HG02943 (cell line): ENCODE measurements around the gene RBP2.
"Not testable (repeated sequence)": the region's sequence is repeated elsewhere in the genome, so short reads cannot be mapped to it uniquely, and the experiment has no call there.

ENCODE experiments used
- ATAC-seq: cut with Tn5 transposase; IDR thresholded peaks from one replicate; pipeline ENCODE4 v1.9.1; 2021; ENCODE audit warnings: mild to moderate bottlenecking, low read depth, moderate library complexity; ENCODE audit not compliant: unreplicated experiment

The RBP2 gene

GRCh38 chr3:139448104-139448503, 28.2 kb downstream of the RBP2 start:
- no peak for ATAC-seq

GRCh38 chr3:139447486-139447885, 28.8 kb downstream of the RBP2 start:
- ATAC-seq = no peak

DNA sequence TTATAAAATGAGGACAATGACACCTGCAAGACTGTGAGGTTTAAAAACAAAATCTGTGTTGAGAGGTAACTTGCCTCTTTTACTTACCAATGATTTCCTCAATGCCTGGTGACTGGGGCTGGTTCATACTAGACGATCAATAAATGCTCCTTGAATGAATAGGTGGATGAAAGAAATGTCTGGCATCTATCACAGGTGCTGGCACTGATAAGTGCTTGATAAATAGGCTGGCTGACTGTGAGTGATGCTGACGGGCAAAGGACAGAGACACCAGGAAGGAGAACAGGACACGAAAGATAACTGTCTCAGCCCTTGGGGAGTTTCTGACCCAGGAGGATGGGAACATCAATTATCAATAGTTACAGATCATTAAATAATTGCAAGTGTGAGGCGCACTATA, 31.9 kb downstream of the RBP2 start:
- ATAC-seq = no peak

DNA sequence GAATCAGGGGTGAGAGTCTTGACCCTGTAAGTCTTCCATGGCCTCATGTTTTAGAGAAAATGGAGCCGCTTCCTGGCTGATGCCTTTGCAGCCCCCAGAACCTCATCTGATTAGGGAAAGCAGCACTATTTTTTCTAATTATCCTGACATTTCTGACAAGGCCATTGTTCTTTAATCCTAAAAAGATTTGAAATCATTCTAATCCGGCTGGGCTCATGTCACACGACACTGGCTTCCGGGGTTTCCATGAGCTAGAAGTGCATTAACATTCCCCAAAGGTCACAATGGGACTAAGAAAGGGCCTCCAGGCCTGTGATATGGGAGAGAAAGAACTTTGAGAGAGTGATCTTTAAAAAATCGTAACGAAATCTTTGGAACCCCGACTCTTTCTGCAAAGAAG, 33.1 kb downstream of the RBP2 start:
- ATAC-seq = no peak

- ATAC-seq = no peak
Measured at GRCh38 chr3:139441656-139442055, 34.7 kb downstream of the RBP2 start.

DNA sequence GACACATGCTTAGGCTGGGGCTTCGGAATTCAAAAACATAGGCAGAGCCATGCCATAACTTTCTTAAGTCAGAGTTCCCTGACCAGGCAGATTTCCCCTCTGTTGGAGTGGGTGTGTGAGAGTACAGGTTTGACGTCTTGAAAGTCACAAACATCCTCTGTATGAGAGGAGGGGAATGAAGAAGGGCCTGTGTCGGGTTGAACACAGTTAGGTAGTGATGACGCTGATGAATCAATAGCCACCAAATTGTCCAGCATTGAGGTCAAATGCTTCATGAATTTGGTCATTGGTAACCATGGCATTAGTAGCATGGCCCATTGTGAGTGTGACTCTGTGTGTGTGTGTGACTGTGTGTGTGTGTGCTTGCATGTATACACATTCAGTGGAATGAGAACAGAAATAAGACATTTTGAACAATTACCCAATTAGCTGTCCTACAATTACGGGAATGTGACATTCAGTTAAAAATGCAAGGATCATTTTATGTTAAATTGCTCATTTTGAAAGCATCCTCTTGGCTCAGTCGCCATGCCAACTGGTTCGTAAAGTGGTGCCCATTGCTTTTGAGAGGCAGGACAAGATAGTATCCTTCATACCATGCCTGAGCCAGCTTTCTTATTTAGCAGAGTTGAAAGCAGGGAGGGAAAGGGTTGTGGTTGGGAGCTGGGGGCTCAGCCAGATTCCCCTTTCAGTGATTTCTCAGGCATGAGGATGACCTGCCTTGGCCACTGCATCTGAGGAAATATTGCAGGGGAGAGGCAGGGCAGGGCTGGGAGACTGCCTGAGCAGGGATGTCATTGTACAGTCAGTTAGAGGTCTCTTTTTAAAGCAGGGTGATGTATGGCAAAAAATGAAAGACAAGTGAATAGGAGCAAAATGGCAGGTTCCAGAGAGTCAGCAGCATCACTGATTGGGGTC, 35.4 kb downstream of the RBP2 start:
- no peak for ATAC-seq

DNA sequence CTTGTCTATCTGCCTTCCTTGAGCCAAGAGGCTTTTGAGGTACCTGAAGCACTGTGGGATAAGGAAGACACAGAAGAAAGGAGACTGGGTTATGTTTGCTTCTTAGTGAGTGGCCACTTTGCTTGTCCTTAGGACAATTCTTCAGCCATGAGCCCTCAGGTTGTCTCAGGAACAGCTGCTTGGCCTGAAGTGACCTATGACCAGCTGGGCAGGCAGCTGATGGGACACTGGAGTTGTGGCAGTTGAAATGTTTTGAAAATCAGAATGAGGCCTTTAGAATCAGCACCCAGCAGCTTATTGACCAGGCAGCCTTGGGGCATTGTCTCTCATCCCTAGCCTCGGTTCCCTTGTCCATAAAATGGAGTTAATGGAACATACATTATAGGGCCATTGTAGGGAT, 37.0 kb downstream of the RBP2 start:
- no peak for ATAC-seq

DNA sequence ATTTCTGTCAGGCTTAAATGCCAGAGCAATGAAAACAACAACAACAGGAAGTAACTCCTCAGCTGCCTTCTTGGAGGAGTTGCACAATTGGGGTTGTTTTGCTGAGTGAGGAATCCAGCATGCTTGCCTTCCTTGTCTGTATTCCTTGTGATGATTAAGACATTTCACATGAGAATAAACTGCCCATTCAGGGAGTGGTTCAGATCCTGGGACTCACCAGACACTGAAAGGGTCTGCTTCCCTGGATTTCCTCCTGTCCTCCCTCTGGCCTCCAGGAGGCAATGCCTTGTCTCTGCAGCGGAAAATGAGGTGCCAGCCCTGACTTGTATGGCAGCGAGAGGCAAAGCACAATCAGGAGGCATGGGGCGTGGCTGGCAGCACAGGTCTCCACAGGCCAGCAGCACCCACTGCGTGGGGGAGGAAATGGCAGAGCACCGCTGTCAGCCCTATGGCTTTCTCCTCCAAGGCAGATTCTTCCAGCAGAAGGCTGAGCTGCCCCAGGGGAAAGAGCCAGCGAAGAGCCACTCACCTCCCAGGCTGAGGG, 41.5 kb downstream of the RBP2 start:
- no peak for ATAC-seq

DNA sequence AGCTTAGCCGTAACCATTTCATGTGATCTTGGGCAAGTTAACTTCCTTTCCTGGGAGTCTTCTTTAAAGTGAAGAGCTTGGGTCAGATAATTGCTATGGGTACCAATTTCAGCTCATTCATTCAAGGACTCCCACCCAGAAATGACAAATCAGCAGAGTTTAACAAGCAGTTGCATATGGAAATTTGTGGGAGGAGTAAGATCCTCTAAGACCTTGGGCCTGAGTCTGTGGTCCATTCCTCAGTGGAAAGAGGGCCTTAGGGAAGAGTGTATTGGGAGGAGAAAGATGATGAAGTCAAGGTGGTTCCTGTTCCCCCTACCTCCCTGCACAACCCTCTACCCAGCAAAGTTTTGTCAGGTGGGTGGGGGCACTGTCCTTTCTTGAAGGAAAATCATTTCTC, 42.1 kb downstream of the RBP2 start:
- no peak for ATAC-seq

- no peak for ATAC-seq
Measured at GRCh38 chr3:139433089-139433488, 43.2 kb downstream of the RBP2 start.

GRCh38 chr3:139430493-139430892, 45.8 kb downstream of the RBP2 start:
- ATAC-seq = no peak

- no peak for ATAC-seq
Measured at GRCh38 chr3:139427283-139428060, 48.8 kb downstream of the RBP2 start.

GRCh38 chr3:139425745-139426400, 50.4 kb downstream of the RBP2 start:
- ATAC-seq = no peak

- no peak for ATAC-seq
Measured at GRCh38 chr3:139423232-139423631, 53.1 kb downstream of the RBP2 start.

GRCh38 chr3:139421460-139421859, 54.9 kb downstream of the RBP2 start:
- ATAC-seq = no peak

GRCh38 chr3:139421040-139421439, 55.3 kb downstream of the RBP2 start:
- ATAC-seq = no peak

GRCh38 chr3:139418144-139418543, 58.2 kb downstream of the RBP2 start:
- ATAC-seq = no peak

DNA sequence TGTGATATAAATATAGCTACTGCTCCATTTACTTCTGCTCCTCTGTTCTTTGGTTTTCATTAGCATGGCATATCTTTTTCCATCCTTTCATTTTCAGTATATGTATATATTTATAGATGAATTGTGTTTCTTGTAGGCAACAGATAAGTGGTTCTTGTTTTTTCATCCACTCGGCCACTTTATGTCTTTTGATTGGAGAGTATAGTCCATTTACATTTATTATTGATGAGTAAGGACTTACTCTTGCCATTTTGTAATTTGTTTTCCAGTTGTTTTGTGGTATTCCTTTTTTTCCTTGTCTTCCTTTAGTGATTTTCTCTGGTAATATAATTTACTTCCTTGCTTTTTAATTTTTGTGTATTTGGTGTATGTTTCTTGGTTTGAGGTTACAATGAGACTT, 60.0 kb downstream of the RBP2 start:
- no peak for ATAC-seq

GRCh38 chr3:139414608-139415224, 61.6 kb downstream of the RBP2 start:
- ATAC-seq = no peak

GRCh38 chr3:139412891-139413290, 63.4 kb downstream of the RBP2 start:
- not testable (repeated sequence) for ATAC-seq
